ENCODE results near the gene HUWE1. TPM values are rescaled to one million over a fixed set of nuclear protein-coding genes. Genes with fewer than 3 reads are reported as not detected.

The HUWE1 gene
- total and polyA plus RNA-seq, 9 of the 15 experiments (the other 6 are each of a cell fraction or from before 2014, with no cell fraction given): 23.9 to 204 (median 65.1) TPM

DNA sequence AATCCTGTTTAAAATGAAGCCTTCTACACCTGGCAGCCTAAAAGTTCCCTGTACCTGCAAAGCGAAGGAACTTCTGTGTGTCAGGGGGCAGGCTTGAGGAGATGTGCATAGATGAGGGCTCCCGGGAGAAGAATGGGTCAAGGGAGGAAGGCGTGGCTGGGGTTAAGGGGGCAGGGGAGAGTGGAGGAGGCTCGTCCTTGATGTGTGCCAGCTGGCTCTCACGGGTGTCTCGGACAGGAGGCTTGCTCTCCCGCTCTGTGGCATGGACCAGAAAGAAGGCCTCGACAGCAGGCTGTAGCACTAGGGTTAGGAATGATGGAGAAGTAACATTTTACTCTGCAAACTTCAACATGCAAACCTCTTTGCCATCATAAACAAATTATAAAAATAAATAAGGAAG lies 147.7 kb downstream of the HUWE1 start:
- no peak for ATAC-seq
- intact Hi-C loops (cut with micrococcal nuclease): no loop called here
- BruUV-seq (replicated peaks): no TSS peak
- DNase-seq (ENCODE audit: extremely low read depth in 1 of 4, low spot score in 3 of 4): no peak
- no peaks in the 10 kb centered on the region for H4K20me1 ChIP-seq (replicated peaks; ENCODE audit: control insufficient read depth, insufficient read depth, low read length)
- H2AFZ ChIP-seq (ENCODE audit: low read depth, low read length): no peak overlapping the region
- H3K9ac ChIP-seq (ENCODE audit: insufficient read depth in 1 of 2, low read depth in 2 of 2, low read length in 2 of 2): no peak overlapping the region
- H3K4me2 ChIP-seq (ENCODE audit: insufficient read depth, low read length): no peak overlapping the region
- no peaks in the 10 kb centered on the region for H3K79me2 ChIP-seq (ENCODE audit: control insufficient read depth, insufficient read depth, low read length)
- peaks cover 89% of the 10 kb centered on the region for H3K36me3 ChIP-seq (ENCODE audit: control insufficient read depth, insufficient read depth, low read length)
- POLR2A ChIA-PET: interaction anchor here (0.6 kb wide), 1 partner anchor 239 kb away, joined by 3 read pairs; no protein-coding TSS in a partner anchor
- CTCF ChIA-PET (ENCODE audit: low intra/inter-chr PET ratio): no interaction called here
- TF ChIP-seq POLR3G (IDR thresholded peaks at IDR 0.05; ENCODE audit: extremely low read depth, insufficient read length, insufficient replicate concordance) (no peak), PTBP1 (IDR thresholded peaks at IDR 0.05; ENCODE audit: low read depth, low read length) (no peak), ARNT (IDR thresholded peaks at IDR 0.05) (no peak), SLC30A9 (CRISPR knock-in tag; IDR thresholded peaks at IDR 0.05) (no peak), MEF2A (IDR thresholded peaks at IDR 0.05; ENCODE audit: control insufficient read depth, low read depth, low read length) (no peak), KDM1A (IDR thresholded peaks at IDR 0.05) (no peak), MAZ (CRISPR knock-in tag; conservative IDR thresholded peaks at IDR 0.05 in 1 of 2, IDR thresholded peaks at IDR 0.05 in 1 of 2) (no peak), FOS (IDR thresholded peaks at IDR 0.05; ENCODE audit: extremely low read depth, insufficient read length) (no peak), GATA2 (CRISPR knock-in tag; IDR thresholded peaks at IDR 0.05) (no peak), NCOA4 (IDR thresholded peaks at IDR 0.05; ENCODE audit: partially characterized antibody) (no peak), FOXM1 (IDR thresholded peaks at IDR 0.05; ENCODE audit: low read depth) (no peak), FOXM1 (CRISPR knock-in tag; IDR thresholded peaks at IDR 0.05; ENCODE audit: low read depth) (no peak), COPS2 (conservative IDR thresholded peaks at IDR 0.05) (no peak), U2AF2 (optimal IDR thresholded peaks at IDR 0.05; ENCODE audit: low read depth, low read length) (no peak)
- TF ChIP-seq, protein P1, sequence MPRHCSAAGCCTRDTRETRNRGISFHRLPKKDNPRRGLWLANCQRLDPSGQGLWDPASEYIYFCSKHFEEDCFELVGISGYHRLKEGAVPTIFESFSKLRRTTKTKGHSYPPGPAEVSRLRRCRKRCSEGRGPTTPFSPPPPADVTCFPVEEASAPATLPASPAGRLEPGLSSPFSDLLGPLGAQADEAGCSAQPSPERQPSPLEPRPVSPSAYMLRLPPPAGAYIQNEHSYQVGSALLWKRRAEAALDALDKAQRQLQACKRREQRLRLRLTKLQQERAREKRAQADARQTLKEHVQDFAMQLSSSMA (CRISPR knock-in tag; IDR thresholded peaks at IDR 0.05): no peak
- TF ChIP-seq, protein P2, sequence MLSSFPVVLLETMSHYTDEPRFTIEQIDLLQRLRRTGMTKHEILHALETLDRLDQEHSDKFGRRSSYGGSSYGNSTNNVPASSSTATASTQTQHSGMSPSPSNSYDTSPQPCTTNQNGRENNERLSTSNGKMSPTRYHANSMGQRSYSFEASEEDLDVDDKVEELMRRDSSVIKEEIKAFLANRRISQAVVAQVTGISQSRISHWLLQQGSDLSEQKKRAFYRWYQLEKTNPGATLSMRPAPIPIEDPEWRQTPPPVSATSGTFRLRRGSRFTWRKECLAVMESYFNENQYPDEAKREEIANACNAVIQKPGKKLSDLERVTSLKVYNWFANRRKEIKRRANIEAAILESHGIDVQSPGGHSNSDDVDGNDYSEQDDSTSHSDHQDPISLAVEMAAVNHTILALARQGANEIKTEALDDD (IDR thresholded peaks at IDR 0.05): no peak
- TF ChIP-seq, protein P3, sequence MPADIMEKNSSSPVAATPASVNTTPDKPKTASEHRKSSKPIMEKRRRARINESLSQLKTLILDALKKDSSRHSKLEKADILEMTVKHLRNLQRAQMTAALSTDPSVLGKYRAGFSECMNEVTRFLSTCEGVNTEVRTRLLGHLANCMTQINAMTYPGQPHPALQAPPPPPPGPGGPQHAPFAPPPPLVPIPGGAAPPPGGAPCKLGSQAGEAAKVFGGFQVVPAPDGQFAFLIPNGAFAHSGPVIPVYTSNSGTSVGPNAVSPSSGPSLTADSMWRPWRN (IDR thresholded peaks at IDR 0.05; ENCODE audit: low read depth): no peak
- TF ChIP-seq, protein P4, sequence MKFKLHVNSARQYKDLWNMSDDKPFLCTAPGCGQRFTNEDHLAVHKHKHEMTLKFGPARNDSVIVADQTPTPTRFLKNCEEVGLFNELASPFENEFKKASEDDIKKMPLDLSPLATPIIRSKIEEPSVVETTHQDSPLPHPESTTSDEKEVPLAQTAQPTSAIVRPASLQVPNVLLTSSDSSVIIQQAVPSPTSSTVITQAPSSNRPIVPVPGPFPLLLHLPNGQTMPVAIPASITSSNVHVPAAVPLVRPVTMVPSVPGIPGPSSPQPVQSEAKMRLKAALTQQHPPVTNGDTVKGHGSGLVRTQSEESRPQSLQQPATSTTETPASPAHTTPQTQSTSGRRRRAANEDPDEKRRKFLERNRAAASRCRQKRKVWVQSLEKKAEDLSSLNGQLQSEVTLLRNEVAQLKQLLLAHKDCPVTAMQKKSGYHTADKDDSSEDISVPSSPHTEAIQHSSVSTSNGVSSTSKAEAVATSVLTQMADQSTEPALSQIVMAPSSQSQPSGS (CRISPR knock-in tag; IDR thresholded peaks at IDR 0.05): no peak
- WGBS (ENCODE audit: insufficient coverage, low coverage, missing lambda C conversion rate): 95% methylated on average over 6 of the region's 8 CpGs
- in situ Hi-C loops (cut with MboI): no loop called here
- H3K9me1 ChIP-seq (ENCODE audit: control insufficient read depth, insufficient read depth, low read length): no peaks in the 10 kb centered on the region
- H3K4me3 ChIP-seq: no peak overlapping the region
- no peaks in the 10 kb centered on the region for H3K4me1 ChIP-seq (replicated peaks in 1 of 2; ENCODE audit: control insufficient read depth in 2 of 2, insufficient read depth in 2 of 2, low read length in 2 of 2)
- no peaks in the 10 kb centered on the region for H3K27me3 ChIP-seq (ENCODE audit: control insufficient read depth in 2 of 2, insufficient read depth in 2 of 2, low read length in 2 of 2)
- no peak for FAIRE-seq
- H3K9me3 ChIP-seq (replicated peaks; ENCODE audit: control insufficient read depth, insufficient read depth, low read depth, low read length): no peaks in the 10 kb centered on the region
- H3K27ac ChIP-seq (ENCODE audit: extremely low read depth, low read depth, low read length): no peak overlapping the region

Measured in K562 (cell line).